Measurements from ENCODE around the gene CDH4.
A peak's percentile ranks its signal among the peaks of the same experiment; 100 is the strongest.

CDH4 gene

GRCh38 chr20:61520893-61521460 lies 268.9 kb downstream of the CDH4 start:
- no peak overlapping the region for H3K4me3 ChIP-seq (replicated peaks; ENCODE audit: low read depth, low read length)
- peak; percentile 47 for DNase-seq (ENCODE audit: low read depth)
- no peak for TF ChIP-seq CTCF (IDR thresholded peaks at IDR 0.05; ENCODE audit: low read length, missing control alignments)

- TF ChIP-seq CTCF (IDR thresholded peaks at IDR 0.05; ENCODE audit: low read length, missing control alignments), result no peak
- no peak overlapping the region for H3K4me3 ChIP-seq (replicated peaks; ENCODE audit: low read depth, low read length)
- DNase-seq (ENCODE audit: low read depth), result no peak
These were observed 269.8 kb downstream of the CDH4 start for GRCh38 chr20:61521687-61522420.

GRCh38 chr20:61522498-61523090 lies 270.5 kb downstream of the CDH4 start:
- H3K4me3 ChIP-seq (replicated peaks; ENCODE audit: low read depth, low read length), result no peak overlapping the region
- no peak for TF ChIP-seq CTCF (IDR thresholded peaks at IDR 0.05; ENCODE audit: low read length, missing control alignments)
- no peak for DNase-seq (ENCODE audit: low read depth)

- H3K4me3 ChIP-seq (replicated peaks; ENCODE audit: low read depth, low read length), result no peak overlapping the region
- no peak for DNase-seq (ENCODE audit: low read depth)
- TF ChIP-seq CTCF (IDR thresholded peaks at IDR 0.05; ENCODE audit: low read length, missing control alignments), result no peak
These were observed 271.1 kb downstream of the CDH4 start for GRCh38 chr20:61523145-61523544.

- H3K4me3 ChIP-seq (replicated peaks; ENCODE audit: low read depth, low read length), result no peak overlapping the region
- TF ChIP-seq CTCF (IDR thresholded peaks at IDR 0.05; ENCODE audit: low read length, missing control alignments), result no peak
- no peak for DNase-seq (ENCODE audit: low read depth)
These were observed 273.0 kb downstream of the CDH4 start for GRCh38 chr20:61524951-61525666.

- TF ChIP-seq CTCF (IDR thresholded peaks at IDR 0.05; ENCODE audit: low read length, missing control alignments), result no peak
- no peak for DNase-seq (ENCODE audit: low read depth)
- H3K4me3 ChIP-seq (replicated peaks; ENCODE audit: low read depth, low read length), result no peak overlapping the region
These were observed 273.8 kb downstream of the CDH4 start for GRCh38 chr20:61525781-61526431.
